Tibial artery (tissue), 4 donors: ENCODE results near the gene PTPN18.

Experiments
- DNase-seq, 2 donors: peaks; one replicate each; pipeline ENCODE4 v3.0.0-alpha.2; 2019
- H3K27ac ChIP-seq, 2 donors: fragments of 200-600 bp; sonication (generic) in 1 of 2; 1 replicate in 1 of 2; 2 replicates in 1 of 2; pipeline ENCODE4 v1.5.1; 2018 to 2019; ENCODE audit warnings: mild to moderate bottlenecking in 1 of 2
- H3K27me3 ChIP-seq, 2 donors: fragments of 200-600 bp; sonication (generic) in 1 of 2; one replicate each; pipeline versions ENCODE4 v1.5.1 to v1.6.0; 2016 to 2019
- H3K36me3 ChIP-seq, 3 donors: fragments of 200-600 bp; sonication (generic) in 2 of 3; one replicate each; pipeline ENCODE4 v1.5.1; 2016 to 2019; ENCODE audit warnings: mild to moderate bottlenecking in 2 of 3
- H3K4me1 ChIP-seq, 4 donors: fragments of 200-600 bp; sonication (generic) in 2 of 4; 1 replicate in 3 of 4; 2 replicates in 1 of 4; pipeline ENCODE4 v1.5.1; 2016 to 2019
- H3K4me3 ChIP-seq, 2 donors: fragments of 200-600 bp; sonication (generic) in 1 of 2; 1 replicate in 1 of 2; 2 replicates in 1 of 2; pipeline ENCODE4 v1.5.1; 2018 to 2019; ENCODE audit warnings: mild to moderate bottlenecking in 2 of 2
- H3K9me3 ChIP-seq, 3 donors: fragments of 200-600 bp; sonication (generic) in 1 of 3; one replicate each; pipeline ENCODE4 v1.5.1; 2016 to 2019
- intact Hi-C: fragments of 100-400 bp; cut with DNase I; formaldehyde crosslinking; loops from one replicate; pipeline ENCODE4 v1.15.0; 2023; ENCODE audit warnings: low total_unique reads
- TF ChIP-seq, protein P1 (sequence below), 2 experiments: fragments of 200-600 bp in 1 of 2; fragments of 450-650 bp in 1 of 2; IDR thresholded peaks; one replicate each; pipeline ENCODE4 v1.5.1; 2017 to 2019; ENCODE audit warnings: antibody characterized with exemption in 2 of 2, mild to moderate bottlenecking in 1 of 2, moderate library complexity in 1 of 2

PTPN18 gene

DNA sequence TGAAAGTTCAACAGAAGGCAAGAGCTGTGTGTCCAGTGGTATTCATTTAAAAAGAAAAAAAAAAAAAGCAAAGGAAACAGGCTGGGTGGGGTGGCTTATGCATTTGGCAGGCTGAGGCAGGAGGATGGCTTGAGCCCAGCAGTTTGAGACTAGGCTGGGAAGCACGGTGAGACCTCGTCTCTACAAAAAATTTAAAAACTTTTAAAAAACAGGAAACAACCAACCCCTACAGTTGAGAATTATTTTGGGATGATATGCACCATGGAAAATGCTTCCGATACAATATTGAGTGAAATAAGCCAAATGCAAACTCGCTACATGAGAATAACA, 31.2 kb downstream of the PTPN18 start:
- H3K36me3 ChIP-seq, result peaks cover 0 to 9% (median 0%) of the 10 kb centered on the region in 3 donors
- H3K9me3 ChIP-seq, result no peaks in the 10 kb centered on the region
- no peak overlapping the region for H3K4me3 ChIP-seq
- TF ChIP-seq, protein P1, sequence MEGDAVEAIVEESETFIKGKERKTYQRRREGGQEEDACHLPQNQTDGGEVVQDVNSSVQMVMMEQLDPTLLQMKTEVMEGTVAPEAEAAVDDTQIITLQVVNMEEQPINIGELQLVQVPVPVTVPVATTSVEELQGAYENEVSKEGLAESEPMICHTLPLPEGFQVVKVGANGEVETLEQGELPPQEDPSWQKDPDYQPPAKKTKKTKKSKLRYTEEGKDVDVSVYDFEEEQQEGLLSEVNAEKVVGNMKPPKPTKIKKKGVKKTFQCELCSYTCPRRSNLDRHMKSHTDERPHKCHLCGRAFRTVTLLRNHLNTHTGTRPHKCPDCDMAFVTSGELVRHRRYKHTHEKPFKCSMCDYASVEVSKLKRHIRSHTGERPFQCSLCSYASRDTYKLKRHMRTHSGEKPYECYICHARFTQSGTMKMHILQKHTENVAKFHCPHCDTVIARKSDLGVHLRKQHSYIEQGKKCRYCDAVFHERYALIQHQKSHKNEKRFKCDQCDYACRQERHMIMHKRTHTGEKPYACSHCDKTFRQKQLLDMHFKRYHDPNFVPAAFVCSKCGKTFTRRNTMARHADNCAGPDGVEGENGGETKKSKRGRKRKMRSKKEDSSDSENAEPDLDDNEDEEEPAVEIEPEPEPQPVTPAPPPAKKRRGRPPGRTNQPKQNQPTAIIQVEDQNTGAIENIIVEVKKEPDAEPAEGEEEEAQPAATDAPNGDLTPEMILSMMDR (IDR thresholded peaks at IDR 0.05), result no peak
- DNase-seq, result no peak
- H3K27me3 ChIP-seq, result no peaks in the 10 kb centered on the region
- H3K27ac ChIP-seq, result peak overlapping the region in 1 of 2 donors; percentile 11
- intact Hi-C loops, result no loop called here
- peaks cover 0 to 21% (median 10%) of the 10 kb centered on the region in 4 donors for H3K4me1 ChIP-seq

DNA sequence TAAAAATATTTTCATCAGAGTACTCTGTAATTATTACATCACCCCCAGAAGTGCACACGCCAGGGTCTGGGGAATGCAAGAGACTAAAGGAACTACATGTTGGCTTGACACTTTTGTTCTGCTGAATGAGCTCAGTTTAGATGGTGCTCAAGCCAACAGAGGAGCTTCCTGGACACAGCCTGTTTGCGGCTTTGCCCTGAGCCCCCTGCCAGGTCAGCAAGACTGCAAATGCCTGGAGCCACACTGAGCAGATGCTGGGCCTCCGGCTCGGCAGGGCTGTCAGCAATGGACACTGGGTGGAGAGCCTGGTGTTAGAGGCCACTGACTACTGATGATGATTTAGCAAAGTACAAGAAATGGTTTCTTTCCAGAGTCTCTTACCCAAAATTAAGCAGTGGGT, 31.9 kb downstream of the PTPN18 start:
- no peak overlapping the region for H3K4me3 ChIP-seq
- H3K4me1 ChIP-seq, result peaks cover 0 to 21% (median 13%) of the 10 kb centered on the region in 4 donors
- intact Hi-C loops, result no loop called here
- no peaks in the 10 kb centered on the region for H3K9me3 ChIP-seq
- DNase-seq, result no peak
- peaks cover 0 to 1% (median 0%) of the 10 kb centered on the region in 3 donors for H3K36me3 ChIP-seq
- H3K27me3 ChIP-seq, result no peaks in the 10 kb centered on the region
- no peak overlapping the region for H3K27ac ChIP-seq
- TF ChIP-seq, protein P1 (IDR thresholded peaks at IDR 0.05), result no peak

DNA sequence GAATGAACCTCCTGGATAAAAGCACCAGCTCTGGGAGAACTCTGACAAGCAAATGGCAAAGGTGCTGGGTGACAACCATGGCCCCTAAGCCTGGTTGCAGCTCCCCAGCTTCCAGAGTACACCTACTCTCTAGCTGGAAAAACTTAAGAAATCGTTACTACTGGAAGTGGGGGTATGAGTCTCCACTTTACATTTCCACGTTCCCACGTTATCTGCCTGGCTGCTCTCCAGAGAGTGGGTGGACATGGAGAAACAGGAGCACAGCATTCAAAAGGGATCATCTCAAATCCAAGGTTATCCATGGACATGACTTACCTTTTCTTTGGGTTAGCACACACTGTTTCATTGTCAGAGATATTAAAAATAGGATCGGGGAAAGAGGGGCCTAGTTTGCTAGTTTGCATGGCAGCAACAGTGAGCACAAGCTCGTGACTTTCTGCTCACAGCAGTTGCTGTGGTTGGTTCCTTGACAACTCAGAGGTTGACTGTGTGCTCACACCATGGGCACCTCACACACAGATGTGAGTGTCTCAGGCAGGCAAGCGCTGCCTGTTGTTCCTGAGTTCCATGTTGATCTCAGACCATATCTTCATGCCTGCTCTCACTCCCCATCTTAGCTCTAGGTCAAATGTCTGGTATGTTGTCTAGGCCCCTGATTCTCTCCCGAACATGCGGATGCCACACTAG, 32.5 kb downstream of the PTPN18 start:
- Histone ChIP-seq H3K27me3 (no peaks in the 10 kb centered on the region), H3K4me1 (peaks cover 0 to 21% (median 13%) of the 10 kb centered on the region in 4 donors), H3K36me3 (no peaks in the 10 kb centered on the region), H3K27ac (no peak overlapping the region), H3K9me3 (no peaks in the 10 kb centered on the region), H3K4me3 (no peak overlapping the region)
- TF ChIP-seq, protein P1 (IDR thresholded peaks at IDR 0.05), result no peak
- no peak for DNase-seq
- intact Hi-C loops, result no loop called here

DNA sequence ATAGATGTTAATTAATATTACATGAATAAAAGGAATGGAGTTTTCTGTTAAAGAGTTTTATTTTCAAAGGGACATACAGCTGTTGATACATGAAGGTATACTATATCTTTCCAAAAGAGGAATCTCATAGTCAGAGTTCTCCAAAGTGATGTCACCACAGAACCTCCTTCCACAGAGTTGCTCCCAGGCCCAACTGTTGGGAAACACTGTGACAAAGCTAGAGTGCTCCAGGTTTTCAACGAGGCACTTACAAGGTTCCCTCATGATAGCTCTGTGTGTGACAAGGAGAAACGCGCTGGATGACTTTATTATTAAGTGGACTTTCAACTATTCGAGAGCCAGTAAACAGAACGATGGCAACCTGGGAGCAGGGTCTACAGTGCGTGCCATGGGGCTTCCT, 33.5 kb downstream of the PTPN18 start:
- no peak overlapping the region for H3K4me3 ChIP-seq
- H3K36me3 ChIP-seq, result no peaks in the 10 kb centered on the region
- TF ChIP-seq, protein P1 (IDR thresholded peaks at IDR 0.05), result no peak
- no peak overlapping the region for H3K27ac ChIP-seq
- H3K27me3 ChIP-seq, result no peaks in the 10 kb centered on the region
- DNase-seq, result no peak
- peaks cover 0 to 21% (median 13%) of the 10 kb centered on the region in 4 donors for H3K4me1 ChIP-seq
- intact Hi-C loops, result no loop called here
- H3K9me3 ChIP-seq, result no peaks in the 10 kb centered on the region

DNA sequence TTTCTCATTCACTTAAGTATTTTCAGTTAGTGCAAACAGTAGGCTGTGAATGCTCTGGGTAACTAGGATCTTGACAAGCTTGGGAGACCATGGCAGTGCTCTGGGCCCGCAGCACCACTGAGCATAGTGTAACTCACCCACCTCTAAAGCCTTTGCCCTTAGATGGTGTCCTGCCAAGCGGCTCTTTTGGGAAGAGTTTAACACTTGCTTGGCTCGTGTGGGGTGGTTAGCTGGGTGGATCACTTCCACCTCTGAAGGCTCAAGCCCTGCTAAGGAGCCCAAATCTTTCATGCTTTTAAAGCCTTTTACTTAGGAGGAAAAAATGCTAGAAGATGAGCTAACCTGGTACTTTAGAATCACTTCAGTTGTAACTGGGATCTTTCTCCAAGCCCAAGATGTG, 33.9 kb downstream of the PTPN18 start:
- H3K36me3 ChIP-seq, result no peaks in the 10 kb centered on the region
- TF ChIP-seq, protein P1 (IDR thresholded peaks at IDR 0.05), result no peak
- no peak overlapping the region for H3K4me3 ChIP-seq
- no peak overlapping the region for H3K27ac ChIP-seq
- no peaks in the 10 kb centered on the region for H3K27me3 ChIP-seq
- intact Hi-C loops, result no loop called here
- peaks cover 0 to 21% (median 13%) of the 10 kb centered on the region in 4 donors for H3K4me1 ChIP-seq
- DNase-seq, result no peak
- no peaks in the 10 kb centered on the region for H3K9me3 ChIP-seq
